ENCODE measurements around the gene WDFY3. TPM values are rescaled to one million over a fixed set of nuclear protein-coding genes. Genes with fewer than 3 reads are reported as not detected.

The WDFY3 gene
- total and polyA plus RNA-seq, 2 of the 13 experiments (the other 11 are each of a cell fraction or from before 2014, with no cell fraction given) = 16.7 to 24.5 TPM

DNA sequence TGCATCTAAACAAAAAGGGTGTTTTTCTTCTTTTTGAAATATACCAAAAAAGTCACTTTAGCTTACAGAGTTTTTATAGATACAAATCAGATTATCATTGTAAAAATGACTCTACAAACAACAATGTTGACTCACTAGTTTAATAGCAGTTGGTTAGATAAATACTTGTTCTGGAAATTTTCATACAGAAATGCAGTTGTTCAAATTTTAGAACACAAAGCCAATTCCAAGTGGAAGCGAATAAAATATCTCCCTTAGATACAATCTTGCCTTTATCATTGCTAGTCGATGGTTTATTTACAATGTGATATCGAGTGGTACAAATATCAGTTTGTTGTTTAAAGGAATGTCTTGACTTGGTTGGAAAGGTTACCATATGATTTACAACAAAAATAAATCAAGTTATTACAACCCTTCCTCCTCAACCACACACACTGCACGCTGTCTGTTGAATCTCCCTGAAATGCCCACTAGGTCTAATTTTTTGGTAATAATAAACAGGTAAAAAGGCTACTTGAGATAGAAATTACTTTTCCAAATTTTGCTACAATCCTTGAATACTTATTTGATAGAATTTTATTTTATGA is 268.8 kb downstream of the WDFY3 start (continued):
- TF ChIP-seq, protein P1, sequence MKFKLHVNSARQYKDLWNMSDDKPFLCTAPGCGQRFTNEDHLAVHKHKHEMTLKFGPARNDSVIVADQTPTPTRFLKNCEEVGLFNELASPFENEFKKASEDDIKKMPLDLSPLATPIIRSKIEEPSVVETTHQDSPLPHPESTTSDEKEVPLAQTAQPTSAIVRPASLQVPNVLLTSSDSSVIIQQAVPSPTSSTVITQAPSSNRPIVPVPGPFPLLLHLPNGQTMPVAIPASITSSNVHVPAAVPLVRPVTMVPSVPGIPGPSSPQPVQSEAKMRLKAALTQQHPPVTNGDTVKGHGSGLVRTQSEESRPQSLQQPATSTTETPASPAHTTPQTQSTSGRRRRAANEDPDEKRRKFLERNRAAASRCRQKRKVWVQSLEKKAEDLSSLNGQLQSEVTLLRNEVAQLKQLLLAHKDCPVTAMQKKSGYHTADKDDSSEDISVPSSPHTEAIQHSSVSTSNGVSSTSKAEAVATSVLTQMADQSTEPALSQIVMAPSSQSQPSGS (CRISPR knock-in tag; IDR thresholded peaks at IDR 0.05) = no peak
- no peak for TF ChIP-seq ZNF33B (CRISPR knock-in tag; IDR thresholded peaks at IDR 0.05)

DNA sequence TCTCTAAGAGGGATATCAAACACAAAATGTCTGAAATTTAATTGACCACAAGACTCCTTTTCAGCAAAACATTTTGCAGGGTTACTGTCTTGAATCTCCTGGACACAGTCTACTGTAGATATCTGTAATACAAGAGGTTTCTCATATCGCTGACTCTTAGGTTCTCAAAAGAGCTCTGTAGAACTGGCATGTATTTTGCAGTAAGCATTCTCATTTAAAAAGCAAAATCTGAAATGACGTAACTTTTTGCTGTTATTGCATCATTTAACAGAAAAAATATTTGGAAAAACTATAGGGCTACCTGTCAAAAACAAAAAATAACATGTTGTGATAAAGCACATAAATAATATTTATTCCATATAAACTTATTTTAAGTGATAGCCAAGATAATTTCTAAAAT is 269.3 kb downstream of the WDFY3 start:
- 99% methylated on average over 2 of the region's 2 CpGs for WGBS (ENCODE audit: low lambda C conversion rate)
- FAIRE-seq (no peak), ATAC-seq (no peak), DNase-seq (ENCODE audit: low spot score) (no peak)
- peaks cover 8 to 37% of the 10 kb centered on the region in 2 experiments; a peak in 4 of 5 replicates for H3K36me3 ChIP-seq (replicated peaks in 1 of 2; ENCODE audit: control insufficient read depth in 1 of 2, insufficient read depth in 2 of 2, low read length in 2 of 2)
- intact Hi-C loops (cut with micrococcal nuclease; ENCODE audit: unreplicated experiment) = no loop called here
- no peaks in the 10 kb centered on the region for H3K27me3 ChIP-seq (ENCODE audit: control insufficient read depth in 1 of 2, insufficient read depth in 2 of 2, low read length in 2 of 2)
- H3K79me2 ChIP-seq (ENCODE audit: insufficient read depth, low read length) = no peaks in the 10 kb centered on the region
- H3K4me1 ChIP-seq (ENCODE audit: insufficient read depth, low read length) = peaks cover 7% of the 10 kb centered on the region; the same call in 1 of the 2 replicates
- H3K27ac ChIP-seq (ENCODE audit: extremely low read length, insufficient read depth, low read length) = no peak overlapping the region
- H2AFZ ChIP-seq (ENCODE audit: low read length) = no peak overlapping the region
- in situ Hi-C loops (cut with HindIII; ENCODE audit: extremely low pct_ligation_motif_present, low pct_unique_long_range_greater_than_20kb) = no loop called here
- TF ChIP-seq ZNF331 (CRISPR knock-in tag; IDR thresholded peaks at IDR 0.05) (no peak), ZNF547 (CRISPR knock-in tag; IDR thresholded peaks at IDR 0.05) (no peak), JUNB (CRISPR knock-in tag; IDR thresholded peaks at IDR 0.05; ENCODE audit: borderline replicate concordance) (no peak), RORA (CRISPR knock-in tag; IDR thresholded peaks at IDR 0.05) (no peak), ZNF550 (CRISPR knock-in tag; IDR thresholded peaks at IDR 0.05; ENCODE audit: borderline replicate concordance) (no peak), GLI4 (CRISPR knock-in tag; IDR thresholded peaks at IDR 0.05; ENCODE audit: borderline replicate concordance) (no peak), EED (CRISPR knock-in tag; IDR thresholded peaks at IDR 0.05) (no peak), CEBPB (IDR thresholded peaks at IDR 0.05; ENCODE audit: borderline replicate concordance, low read depth, low read length) (peak; percentile 79), ZNF737 (CRISPR knock-in tag; IDR thresholded peaks at IDR 0.05; ENCODE audit: borderline replicate concordance) (no peak), CEBPG (CRISPR knock-in tag; IDR thresholded peaks at IDR 0.05) (peak; percentile 64), ATF7 (IDR thresholded peaks at IDR 0.05) (peak; percentile 54; the same call in 1 of the 2 replicates), ATF7 (CRISPR knock-in tag; IDR thresholded peaks at IDR 0.05) (no peak), CENPT (CRISPR knock-in tag; IDR thresholded peaks at IDR 0.05; ENCODE audit: low read depth) (no peak), PHF8 (CRISPR knock-in tag; IDR thresholded peaks at IDR 0.05) (no peak), CAMTA2 (CRISPR knock-in tag; IDR thresholded peaks at IDR 0.05; ENCODE audit: borderline replicate concordance) (no peak), TFE3 (CRISPR knock-in tag; IDR thresholded peaks at IDR 0.05) (no peak), GTF3A (CRISPR knock-in tag; conservative IDR thresholded peaks at IDR 0.05) (no peak)
- TF ChIP-seq, protein P2, sequence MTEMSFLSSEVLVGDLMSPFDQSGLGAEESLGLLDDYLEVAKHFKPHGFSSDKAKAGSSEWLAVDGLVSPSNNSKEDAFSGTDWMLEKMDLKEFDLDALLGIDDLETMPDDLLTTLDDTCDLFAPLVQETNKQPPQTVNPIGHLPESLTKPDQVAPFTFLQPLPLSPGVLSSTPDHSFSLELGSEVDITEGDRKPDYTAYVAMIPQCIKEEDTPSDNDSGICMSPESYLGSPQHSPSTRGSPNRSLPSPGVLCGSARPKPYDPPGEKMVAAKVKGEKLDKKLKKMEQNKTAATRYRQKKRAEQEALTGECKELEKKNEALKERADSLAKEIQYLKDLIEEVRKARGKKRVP (CRISPR knock-in tag; IDR thresholded peaks at IDR 0.05) = peak; percentile 74 to 91
- no TSS peak for BruUV-seq (replicated peaks)
- H3K9ac ChIP-seq (ENCODE audit: insufficient read depth, low read depth, low read length) = no peak overlapping the region
- no peak overlapping the region for H3K4me2 ChIP-seq (ENCODE audit: low read depth, low read length)
- ChIA-PET POLR2A (no interaction called here), CTCF (ENCODE audit: low intra/inter-chr PET ratio, low total read pairs) (no interaction called here)
- no peaks in the 10 kb centered on the region for H4K20me1 ChIP-seq (ENCODE audit: insufficient read depth, low read length)
- no peaks in the 10 kb centered on the region for H3K9me3 ChIP-seq (ENCODE audit: low read length)
- no peak overlapping the region for H3K4me3 ChIP-seq (replicated peaks in 1 of 3; ENCODE audit: insufficient read depth in 1 of 3, low read depth in 2 of 3, low read length in 3 of 3)
